ENCODE measurements around the gene PAX9.
A peak's percentile ranks its signal among the peaks of the same experiment; 100 is the strongest.

Gene PAX9

GRCh38 chr14:36655963-36656686, 5.5 kb upstream of the PAX9 start:
- DNase-seq = peak; percentile 71

DNA sequence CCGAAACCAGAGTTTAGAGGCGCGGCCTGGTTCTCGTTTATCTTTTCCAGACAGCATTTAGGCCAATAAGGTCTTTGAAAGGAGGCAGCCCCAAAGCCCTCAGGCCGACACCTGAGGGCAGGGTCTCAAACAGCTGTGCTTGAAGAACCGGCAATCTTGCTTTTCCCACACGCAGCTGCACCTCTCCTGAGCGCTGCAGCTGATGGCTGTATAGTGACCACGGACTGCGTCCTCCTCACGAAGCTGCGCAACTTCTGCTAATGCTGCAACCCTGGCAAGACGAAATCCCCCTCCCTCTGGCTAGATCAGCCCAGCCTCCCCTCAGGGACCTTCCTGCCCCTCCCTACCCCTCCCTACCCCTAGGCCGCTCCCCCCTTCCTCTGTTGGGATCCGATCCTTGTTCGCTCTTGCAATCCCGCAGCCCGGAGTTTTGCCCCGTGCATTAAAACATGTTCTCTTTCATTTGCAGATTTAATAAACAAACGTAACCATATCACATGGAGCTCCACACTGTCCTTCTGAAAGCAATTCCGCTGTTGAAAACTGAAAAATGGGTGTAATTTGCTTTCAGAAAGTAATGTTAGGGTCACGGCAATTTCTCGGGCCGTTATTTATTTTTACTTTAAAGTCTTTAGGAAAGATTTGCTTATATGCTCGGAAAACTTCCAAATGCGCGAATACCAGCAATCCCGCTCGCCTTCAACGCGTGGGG, 4.8 kb upstream of the PAX9 start:
- DNase-seq = peak; percentile 62

GRCh38 chr14:36657399-36658122, 4.1 kb upstream of the PAX9 start:
- peak; percentile 70 for DNase-seq

- peak; percentile 52 for DNase-seq
Measured at GRCh38 chr14:36658123-36659009, 3.3 kb upstream of the PAX9 start.

GRCh38 chr14:36659010-36659821, 2.4 kb upstream of the PAX9 start:
- DNase-seq = peak; percentile 49

GRCh38 chr14:36659822-36660735, 1.6 kb upstream of the PAX9 start:
- peak; percentile 36 for DNase-seq

GRCh38 chr14:36660736-36661505, 739 bp upstream of the PAX9 start:
- peak; percentile 70 for DNase-seq

DNA sequence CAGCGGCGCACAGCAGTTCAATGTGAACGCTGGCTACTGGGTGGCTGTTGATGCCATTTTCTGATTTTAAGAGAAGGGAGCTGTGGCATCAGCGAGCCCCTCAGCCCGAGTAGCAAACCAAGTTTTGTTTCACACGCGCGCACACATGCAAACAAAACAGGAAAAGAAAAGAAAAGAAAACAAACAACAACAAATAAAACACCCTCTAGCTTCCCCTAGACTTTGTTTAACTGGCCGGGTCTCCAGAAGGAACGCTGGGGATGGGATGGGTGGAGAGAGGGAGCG, 540 bp downstream of the PAX9 start:
- DNase-seq = no peak

DNA sequence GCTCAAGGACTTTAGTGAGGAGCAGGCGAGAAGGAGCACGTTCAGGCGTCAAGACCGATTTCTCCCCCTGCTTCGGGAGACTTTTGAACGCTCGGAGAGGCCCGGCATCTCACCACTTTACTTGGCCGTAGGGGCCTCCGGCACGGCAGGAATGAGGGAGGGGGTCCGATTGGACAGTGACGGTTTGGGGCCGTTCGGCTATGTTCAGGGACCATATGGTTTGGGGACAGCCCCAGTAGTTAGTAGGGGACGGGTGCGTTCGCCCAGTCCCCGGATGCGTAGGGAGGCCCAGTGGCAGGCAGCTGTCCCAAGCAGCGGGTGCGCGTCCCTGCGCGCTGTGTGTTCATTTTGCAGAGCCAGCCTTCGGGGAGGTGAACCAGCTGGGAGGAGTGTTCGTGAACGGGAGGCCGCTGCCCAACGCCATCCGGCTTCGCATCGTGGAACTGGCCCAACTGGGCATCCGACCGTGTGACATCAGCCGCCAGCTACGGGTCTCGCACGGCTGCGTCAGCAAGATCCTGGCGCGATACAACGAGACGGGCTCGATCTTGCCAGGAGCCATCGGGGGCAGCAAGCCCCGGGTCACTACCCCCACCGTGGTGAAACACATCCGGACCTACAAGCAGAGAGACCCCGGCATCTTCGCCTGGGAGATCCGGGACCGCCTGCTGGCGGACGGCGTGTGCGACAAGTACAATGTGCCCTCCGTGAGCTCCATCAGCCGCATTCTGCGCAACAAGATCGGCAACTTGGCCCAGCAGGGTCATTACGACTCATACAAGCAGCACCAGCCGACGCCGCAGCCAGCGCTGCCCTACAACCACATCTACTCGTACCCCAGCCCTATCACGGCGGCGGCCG, 1.1 kb downstream of the PAX9 start:
- peak; percentile 69 for DNase-seq

DNA sequence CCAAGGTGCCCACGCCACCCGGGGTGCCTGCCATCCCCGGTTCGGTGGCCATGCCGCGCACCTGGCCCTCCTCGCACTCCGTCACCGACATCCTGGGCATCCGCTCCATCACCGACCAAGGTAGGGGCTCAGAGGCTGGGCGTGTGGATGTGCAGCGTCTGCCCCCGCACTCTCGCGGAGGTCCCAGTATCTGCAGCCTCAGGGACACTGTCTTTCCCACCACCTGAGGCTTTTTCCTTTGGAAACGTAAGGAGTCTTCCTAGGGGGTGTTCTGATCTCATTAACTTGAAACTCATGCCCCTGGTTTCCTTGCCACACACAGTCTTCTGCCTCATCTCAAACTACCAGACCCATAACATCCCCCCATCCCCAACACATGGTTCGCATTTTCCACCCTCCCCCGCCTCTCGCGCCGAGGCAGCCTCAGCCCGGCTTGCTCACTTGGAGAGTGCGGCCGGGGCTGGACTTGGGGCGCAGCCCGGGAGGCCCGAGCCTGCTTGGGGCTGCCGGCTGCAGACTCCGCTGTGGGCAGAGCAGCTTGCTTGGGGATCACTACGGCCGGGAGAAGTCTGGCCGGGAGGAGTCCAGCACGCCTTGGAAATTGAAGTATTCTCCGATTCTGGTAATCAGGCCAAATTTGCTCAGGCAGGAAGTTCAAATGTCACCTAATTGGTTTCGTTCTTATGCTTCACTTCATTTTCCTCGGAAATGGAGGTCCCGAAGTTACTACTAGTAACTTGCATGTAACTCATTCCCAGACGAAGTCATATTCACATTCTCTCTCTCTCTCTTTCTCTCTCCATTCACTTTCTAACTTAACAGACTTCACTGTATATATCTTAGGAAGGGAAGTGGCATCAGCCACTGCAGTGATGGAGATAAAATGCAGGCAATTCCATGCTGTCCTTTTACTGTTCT, 2.0 kb downstream of the PAX9 start:
- DNase-seq = peak; percentile 66

DNA sequence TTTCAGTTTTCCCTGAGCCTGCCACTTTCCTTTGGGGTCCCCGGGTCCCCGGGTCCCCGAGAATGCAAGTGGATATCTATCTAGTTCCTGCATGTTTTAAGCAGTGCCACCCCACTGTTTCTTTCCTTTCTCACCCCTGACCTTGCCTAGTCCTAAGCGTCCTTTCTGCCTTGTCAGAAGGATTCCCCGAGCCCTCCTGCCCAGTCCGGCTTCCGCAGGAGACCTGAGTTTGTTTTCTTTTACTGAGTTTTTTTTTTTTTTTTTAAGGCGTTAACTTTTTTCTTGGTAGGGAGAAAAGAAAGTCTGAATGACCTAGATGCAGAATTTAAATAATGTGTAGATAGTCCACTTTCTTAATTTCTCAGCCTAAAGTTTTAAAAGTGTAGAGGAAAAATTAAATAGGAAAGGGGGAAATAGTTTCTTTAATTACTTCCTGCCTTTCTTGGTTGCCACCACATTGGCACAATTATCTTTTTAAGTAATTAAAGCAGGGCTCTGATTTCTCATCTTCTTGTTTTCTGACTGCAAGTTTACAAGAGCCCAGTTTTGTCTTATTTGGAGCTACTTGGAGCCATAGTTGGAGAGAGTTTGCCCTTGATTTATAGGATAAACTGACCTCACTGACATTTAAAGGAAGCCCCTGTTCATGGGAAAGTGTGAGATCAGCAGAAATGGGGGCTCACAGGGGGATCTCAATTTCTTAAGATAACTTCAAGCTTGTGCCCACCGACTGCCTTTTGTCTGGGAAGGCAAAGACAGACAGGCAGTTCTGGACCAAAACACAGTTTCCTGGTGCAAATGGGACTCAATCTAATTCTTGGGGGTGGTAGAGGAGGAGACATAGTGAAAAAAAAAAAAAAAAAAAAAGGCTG, 2.9 kb downstream of the PAX9 start:
- DNase-seq = no peak

DNA sequence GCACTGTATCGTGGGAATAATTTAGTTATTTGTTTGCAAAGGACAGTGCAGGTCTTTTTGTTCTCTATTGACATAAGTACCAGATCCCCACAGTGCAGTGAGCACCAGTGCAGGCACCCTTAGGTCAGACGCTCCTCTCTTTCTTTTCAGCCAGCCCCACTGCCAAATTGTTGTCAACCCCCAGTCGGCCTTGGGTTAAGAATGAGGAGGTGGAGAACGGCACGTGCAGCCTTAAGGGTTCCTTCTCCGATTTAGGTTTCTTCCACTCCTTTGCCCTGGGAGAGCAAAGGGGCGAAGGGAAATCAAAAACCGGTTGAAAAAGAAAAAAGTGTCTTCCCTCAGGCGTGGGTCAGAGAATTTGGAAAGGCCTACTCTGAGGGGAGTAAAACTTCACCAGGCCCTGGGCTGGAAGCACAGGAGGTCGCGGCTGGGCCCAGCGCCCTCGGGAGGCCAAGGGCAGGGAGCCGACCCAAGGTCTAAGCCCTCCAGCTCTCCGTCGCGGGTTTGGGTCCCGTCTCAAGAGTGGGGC, 4.3 kb downstream of the PAX9 start:
- no peak for DNase-seq

DNA sequence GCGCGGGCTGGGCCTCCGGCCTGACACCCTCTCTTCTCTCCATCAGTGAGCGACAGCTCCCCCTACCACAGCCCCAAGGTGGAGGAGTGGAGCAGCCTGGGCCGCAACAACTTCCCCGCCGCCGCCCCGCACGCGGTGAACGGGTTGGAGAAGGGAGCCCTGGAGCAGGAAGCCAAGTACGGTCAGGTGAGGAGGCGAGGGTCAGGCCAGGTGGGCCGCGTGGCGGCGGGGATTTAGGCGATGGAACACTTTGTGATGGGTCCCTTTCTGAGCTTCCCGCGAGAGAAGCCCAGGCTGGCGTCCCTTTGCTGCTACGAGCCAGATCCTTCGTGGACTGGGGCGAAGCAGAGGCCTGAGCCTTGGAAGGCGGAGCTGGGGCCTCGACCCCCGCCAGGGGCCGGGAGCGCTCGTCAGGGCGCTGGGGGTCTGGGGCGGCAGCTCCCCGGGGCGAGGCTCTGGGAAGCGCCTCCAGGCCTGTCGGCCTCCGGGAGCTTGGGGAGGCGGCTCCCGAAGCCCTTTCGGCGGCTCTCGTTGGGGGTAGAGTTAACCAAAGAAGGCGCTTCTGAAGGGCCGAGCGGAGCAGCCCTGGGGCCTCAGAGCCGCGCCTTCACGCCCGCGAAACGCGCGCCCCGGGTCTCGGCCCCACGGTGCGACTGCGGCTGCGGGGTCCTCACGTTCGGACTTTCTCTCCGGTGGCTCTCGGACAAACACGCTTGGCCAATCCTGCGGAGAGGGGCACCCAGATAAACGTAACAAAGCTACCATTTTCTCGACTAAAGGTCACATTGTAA, 5.0 kb downstream of the PAX9 start:
- peak; percentile 68 for DNase-seq

DNA sequence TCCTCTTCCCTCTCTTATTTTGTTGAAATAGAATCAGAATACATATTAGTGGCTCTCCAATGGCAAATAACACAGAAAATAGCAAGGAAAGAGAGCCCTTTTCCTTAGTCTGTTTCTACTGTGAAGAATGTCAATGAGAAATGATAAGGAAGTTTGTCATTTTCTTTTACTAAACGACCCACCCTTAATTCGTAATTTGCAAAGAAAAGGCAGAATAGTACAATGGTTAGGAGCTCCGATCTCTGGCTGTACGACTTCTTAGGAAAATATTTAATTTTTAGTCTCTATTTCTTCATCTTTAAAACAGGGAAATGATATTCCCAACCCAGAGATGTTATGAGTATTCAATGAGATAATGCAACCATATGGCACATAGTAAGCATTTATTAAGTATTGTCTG, 6.0 kb downstream of the PAX9 start:
- no peak for DNase-seq

- no peak for DNase-seq
Measured at GRCh38 chr14:36671149-36671548, 9.5 kb downstream of the PAX9 start.

Data from right kidney (tissue), 1 donor.